ENCODE results near the gene CKS2. TPM values are rescaled to one million over a fixed set of nuclear protein-coding genes. Genes with fewer than 3 reads are reported as not detected.

CKS2 gene
- total RNA-seq, 1 experiment from 2014 or later, result 299 TPM

- Mint-ChIP-seq H3K36me3 (peaks cover 37% of the 10 kb centered on the region), H3K9me3 (peaks cover 27% of the 10 kb centered on the region), H3K4me3 (no peak overlapping the region), H3K27me3 (ENCODE audit: low read depth) (no peaks in the 10 kb centered on the region; the same call in 1 of the 2 replicates), H3K4me1 (peaks cover 10% of the 10 kb centered on the region; the same call in 1 of the 2 replicates), H3K27ac (no peak overlapping the region)
- ChIA-PET POLR2A (no interaction called here), CTCF (no interaction called here)
- DNase-seq (ENCODE audit: low spot score) (no peak), ATAC-seq (no peak)
- TF ChIP-seq JAZF1 (CRISPR knock-in tag; IDR thresholded peaks at IDR 0.05) (no peak), SMAD4 (CRISPR knock-in tag; IDR thresholded peaks at IDR 0.05) (no peak), NR2C2 (CRISPR knock-in tag; IDR thresholded peaks at IDR 0.05) (no peak), ATF2 (CRISPR knock-in tag; IDR thresholded peaks at IDR 0.05; ENCODE audit: borderline replicate concordance, low read depth) (no peak), MLX (CRISPR knock-in tag; IDR thresholded peaks at IDR 0.05) (no peak), JUN (CRISPR knock-in tag; IDR thresholded peaks at IDR 0.05) (no peak), ZBTB43 (CRISPR knock-in tag; IDR thresholded peaks at IDR 0.05) (no peak), NR3C1 (CRISPR knock-in tag; conservative IDR thresholded peaks at IDR 0.05; ENCODE audit: low read depth) (no peak), ZNF423 (CRISPR knock-in tag; IDR thresholded peaks at IDR 0.05) (no peak), RORB (CRISPR knock-in tag; IDR thresholded peaks at IDR 0.05) (no peak), SOX15 (CRISPR knock-in tag; IDR thresholded peaks at IDR 0.05) (no peak), IRF2 (CRISPR knock-in tag; IDR thresholded peaks at IDR 0.05; ENCODE audit: borderline replicate concordance, low read depth) (no peak), ZNF121 (CRISPR knock-in tag; IDR thresholded peaks at IDR 0.05) (no peak)
Observed at GRCh38 chr9:89305868-89306267, 5.1 kb upstream of the CKS2 start.

- Mint-ChIP-seq H3K27ac (peak overlapping the region; percentile 53; the same call in 1 of the 2 replicates), H3K4me1 (peaks cover 19% of the 10 kb centered on the region), H3K36me3 (peaks cover 55% of the 10 kb centered on the region), H3K9me3 (peaks cover 14% of the 10 kb centered on the region), H3K4me3 (peak overlapping the region; percentile 93), H3K27me3 (ENCODE audit: low read depth) (no peaks in the 10 kb centered on the region; the same call in 1 of the 2 replicates)
- ChIA-PET POLR2A (no interaction called here), CTCF (no interaction called here)
- TF ChIP-seq EMX1 (CRISPR knock-in tag; IDR thresholded peaks at IDR 0.05), result no peak
- no peak for TF ChIP-seq MAX (CRISPR knock-in tag; IDR thresholded peaks at IDR 0.05)
- no peak for TF ChIP-seq ERG (CRISPR knock-in tag; IDR thresholded peaks at IDR 0.05)
- TF ChIP-seq STAT6 (CRISPR knock-in tag; conservative IDR thresholded peaks at IDR 0.05; ENCODE audit: low read depth), result no peak
- no peak for TF ChIP-seq ZNF263 (CRISPR knock-in tag; IDR thresholded peaks at IDR 0.05; ENCODE audit: low read depth)
- no peak for TF ChIP-seq JAZF1 (CRISPR knock-in tag; IDR thresholded peaks at IDR 0.05)
- TF ChIP-seq ZNF317 (CRISPR knock-in tag; IDR thresholded peaks at IDR 0.05; ENCODE audit: borderline replicate concordance, low read depth), result no peak
- no peak for TF ChIP-seq FOXK1 (CRISPR knock-in tag; IDR thresholded peaks at IDR 0.05)
- TF ChIP-seq MLX (CRISPR knock-in tag; IDR thresholded peaks at IDR 0.05), result no peak
- TF ChIP-seq GABPB1 (CRISPR knock-in tag; IDR thresholded peaks at IDR 0.05), result no peak
- no peak for TF ChIP-seq ZNF423 (CRISPR knock-in tag; IDR thresholded peaks at IDR 0.05)
- TF ChIP-seq E2F1 (CRISPR knock-in tag; IDR thresholded peaks at IDR 0.05), result no peak
- TF ChIP-seq ZNF232 (CRISPR knock-in tag; IDR thresholded peaks at IDR 0.05), result no peak
- DNase-seq (ENCODE audit: low spot score) (no peak), ATAC-seq (no peak)
Observed at GRCh38 chr9:89309166-89309565, 1.8 kb upstream of the CKS2 start.
